Non-pigmented ciliary epithelial cell (primary cell): ENCODE measurements around the gene SFTPD.
"Not testable (repeated sequence)": the region's sequence is repeated elsewhere in the genome, so short reads cannot be mapped to it uniquely, and the experiment has no call there.

Source experiments
- DNase-seq: peaks from one replicate; pipeline ENCODE4 v3.0.0-alpha.2; 2010; ENCODE audit warnings: low read depth

The SFTPD gene

DNA sequence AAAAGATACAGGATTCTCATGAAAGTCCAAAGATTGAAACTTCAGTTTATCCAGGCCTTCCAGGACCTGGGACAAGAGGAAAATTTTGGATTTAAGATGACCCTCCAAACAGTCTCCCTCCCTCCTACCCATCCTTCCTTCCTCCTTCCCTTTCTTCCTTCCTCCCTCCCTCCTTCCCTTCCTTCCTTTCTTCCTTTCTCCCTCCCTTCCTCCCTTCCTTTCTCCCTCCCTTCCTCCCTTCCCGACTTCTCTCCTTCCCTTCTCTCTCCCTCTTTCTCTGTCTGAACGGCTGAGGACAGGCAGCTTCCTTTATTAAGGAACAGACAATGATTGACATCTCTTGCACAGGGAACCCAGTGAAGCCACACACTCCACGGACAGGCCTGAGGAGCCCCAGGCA is 23.3 kb downstream of the SFTPD start:
- DNase-seq, result no peak

DNA sequence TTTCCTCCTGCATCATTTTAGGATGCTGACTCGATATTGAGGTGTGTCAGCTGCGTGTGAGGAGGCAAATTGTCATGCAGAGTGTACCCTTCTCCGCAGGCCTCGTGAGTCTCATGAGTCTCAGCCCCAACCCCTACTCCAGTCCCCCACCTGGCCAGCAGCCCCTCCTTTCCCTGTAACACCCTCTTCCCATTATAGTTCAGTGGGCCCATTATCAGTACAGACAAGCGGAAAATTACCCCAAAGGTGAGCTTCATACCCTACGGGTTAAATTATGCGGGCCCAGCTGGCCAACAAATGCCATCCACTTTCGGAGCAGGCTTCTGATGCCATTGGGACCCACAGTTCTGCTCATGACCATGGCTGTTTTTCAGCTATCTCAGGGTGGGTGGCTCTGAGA is 25.2 kb downstream of the SFTPD start:
- no peak for DNase-seq

GRCh38 chr10:79923145-79923544 is 25.8 kb downstream of the SFTPD start:
- DNase-seq, result no peak

GRCh38 chr10:79922011-79922412 is 26.9 kb downstream of the SFTPD start:
- DNase-seq, result not testable (repeated sequence)

- not testable (repeated sequence) for DNase-seq
Observed at GRCh38 chr10:79915838-79916237, 33.1 kb downstream of the SFTPD start.

DNA sequence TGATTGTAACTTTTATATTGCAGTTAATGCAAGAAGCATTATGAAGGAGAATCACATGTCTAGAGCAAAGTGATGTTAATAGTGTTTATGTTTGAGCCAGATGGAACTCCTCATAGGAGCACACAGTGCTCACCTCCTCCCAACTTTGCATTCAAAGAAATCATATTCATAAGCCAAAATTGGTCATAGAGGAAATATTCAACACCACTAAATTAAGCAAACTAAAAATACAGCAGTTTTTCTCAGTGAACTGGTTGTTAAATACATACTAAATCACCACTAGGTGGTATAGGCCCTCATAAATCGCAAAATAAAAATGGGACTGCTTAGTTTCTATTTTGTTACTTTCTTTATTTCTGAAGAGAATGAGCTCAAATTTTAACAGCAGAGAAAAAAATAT is 34.4 kb downstream of the SFTPD start:
- DNase-seq, result not testable (repeated sequence)

GRCh38 chr10:79910836-79911235 is 38.1 kb downstream of the SFTPD start:
- DNase-seq, result no peak

DNA sequence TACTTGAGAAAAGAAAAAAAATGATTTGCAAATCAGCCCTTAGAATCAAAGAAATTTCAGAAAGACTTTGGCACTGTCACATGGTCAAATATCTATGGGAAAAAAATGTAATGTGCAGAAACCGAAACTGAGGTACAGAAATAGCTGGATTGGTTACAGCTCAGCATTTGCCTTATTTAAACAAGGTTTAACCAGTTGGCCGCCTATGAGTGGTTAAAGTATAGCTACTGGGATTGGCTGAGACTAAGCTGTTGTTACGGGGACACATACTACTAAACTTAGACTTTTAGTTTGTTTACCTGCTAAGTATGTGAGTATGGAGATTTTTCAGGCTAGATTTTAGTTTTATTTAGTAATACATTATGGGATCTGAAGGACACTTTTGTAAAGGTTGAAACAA is 38.6 kb downstream of the SFTPD start:
- no peak for DNase-seq

- DNase-seq, result no peak
Observed at GRCh38 chr10:79905322-79906314, 43.3 kb downstream of the SFTPD start.

DNA sequence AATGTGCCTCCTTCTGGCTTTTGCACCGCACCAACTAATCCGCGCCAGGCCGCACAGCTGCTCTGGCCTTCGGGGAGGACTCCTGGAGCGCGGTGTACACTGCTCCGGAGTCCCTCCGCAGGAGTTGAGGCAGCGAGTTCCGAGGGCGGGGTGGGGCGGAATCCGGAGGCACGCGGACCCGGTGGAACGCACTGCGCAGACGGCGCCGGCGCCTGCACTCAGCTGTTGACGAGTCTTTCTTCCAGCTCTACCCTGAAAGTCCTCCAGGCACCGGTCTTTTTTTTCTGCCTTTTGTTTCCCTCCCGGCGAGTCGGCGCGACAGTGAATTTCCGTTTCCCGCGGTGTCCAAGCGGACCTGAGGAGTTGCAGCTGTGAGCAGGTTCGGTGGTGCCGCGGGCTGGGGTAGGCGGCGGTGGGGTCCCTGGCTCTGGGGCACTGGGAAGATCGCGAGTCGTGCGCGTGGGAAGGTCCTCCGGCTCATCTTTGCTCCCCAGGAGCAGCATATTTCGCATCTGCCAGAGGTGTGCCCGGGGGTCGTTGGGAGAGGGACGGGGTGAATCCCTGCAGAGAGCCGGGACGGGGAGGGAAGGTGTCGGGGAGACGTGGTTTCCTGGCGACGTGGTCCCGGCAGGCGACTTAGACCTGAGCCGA is 44.1 kb downstream of the SFTPD start:
- no peak for DNase-seq

DNA sequence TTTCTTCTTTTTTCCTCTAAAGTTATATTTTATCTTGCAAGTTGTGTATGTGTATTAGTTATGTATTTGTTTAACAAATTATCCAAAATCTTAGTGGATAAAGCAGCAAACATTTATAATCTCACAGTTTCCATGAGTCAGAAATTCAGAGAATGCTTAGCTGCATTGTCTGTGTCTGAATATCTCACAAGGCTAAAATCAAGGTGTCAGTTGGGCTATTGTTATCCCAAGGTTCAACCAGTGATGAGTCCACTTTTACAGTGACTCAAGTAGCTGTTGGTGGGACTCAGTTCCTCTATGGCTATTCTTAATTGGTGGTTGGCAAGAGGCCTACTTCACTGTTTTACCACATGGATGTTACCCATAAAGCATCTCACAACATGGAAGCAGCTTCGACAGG is 47.3 kb downstream of the SFTPD start:
- not testable (repeated sequence) for DNase-seq

- no peak for DNase-seq
Observed at GRCh38 chr10:79898597-79899325, 50.1 kb downstream of the SFTPD start.

GRCh38 chr10:79892896-79893295 is 56.0 kb downstream of the SFTPD start:
- DNase-seq, result not testable (repeated sequence)

DNA sequence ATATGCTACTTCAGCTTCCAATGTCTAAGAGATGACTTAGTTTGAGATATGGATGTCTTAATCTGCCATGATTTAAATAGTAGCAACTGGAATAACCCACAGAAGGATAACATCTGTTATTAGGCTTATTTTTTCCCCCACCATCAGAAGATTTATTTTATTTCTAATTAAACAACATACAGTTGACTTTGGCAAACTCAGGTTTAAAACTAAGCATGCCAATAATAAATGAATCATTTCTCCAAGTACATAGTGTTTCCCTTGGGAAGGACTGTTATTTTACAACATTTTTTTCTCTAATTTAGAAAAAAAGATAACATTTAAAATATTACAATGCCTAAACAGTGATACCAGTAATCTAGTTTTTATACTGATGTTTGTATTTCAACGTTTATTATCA is 58.4 kb downstream of the SFTPD start:
- no peak for DNase-seq

GRCh38 chr10:79888984-79889383 is 59.9 kb downstream of the SFTPD start:
- not testable (repeated sequence) for DNase-seq
